Stimulated activated CD8-positive, alpha-beta memory T cell treated with anti-CD3 and anti-CD28 coated beads, Interleukin-7, amount 100 ng/mL, for 1 hour (primary cell): ENCODE results near the gene MBP.

Experiments
- DNase-seq, 2 donors: peaks; one replicate each; pipeline ENCODE4 v3.0.0-alpha.2; 2020; ENCODE audit warnings: low read depth in 2 of 2

The MBP gene

DNA sequence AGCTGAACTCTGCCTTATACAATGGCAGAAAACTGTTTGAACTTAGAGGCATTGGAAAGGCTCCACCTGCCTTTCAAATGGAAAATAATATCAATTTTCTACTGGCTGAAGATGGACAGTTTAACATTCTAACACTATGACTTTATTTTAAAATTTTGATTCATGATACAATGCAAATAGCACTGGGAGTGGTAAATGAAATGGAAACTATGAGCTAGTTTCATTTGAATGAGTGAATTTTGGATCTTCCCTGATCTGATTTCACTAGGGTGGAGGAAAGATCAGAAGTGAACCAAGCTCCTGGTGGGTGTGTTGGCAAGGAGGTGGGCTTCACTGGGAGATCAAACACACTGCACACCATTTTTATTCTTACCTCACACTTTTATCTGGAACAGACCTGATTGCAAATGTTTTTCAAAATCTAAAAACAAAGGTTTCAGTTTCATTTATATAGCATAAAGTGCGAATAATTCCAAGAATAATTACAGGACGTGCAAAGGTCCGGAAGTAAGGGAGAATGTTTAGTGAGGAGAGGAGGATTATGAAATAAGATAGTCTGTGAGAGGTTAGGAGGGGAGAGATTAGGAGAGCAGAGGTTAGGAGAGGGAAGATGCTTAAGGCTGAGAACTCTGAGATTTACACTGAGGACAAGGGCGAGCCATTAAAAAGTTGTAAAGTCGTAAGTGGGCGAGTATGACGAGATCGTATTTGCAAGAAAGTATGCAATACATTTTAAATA lies 18.6 kb upstream of the MBP start:
- no peak for DNase-seq

DNA sequence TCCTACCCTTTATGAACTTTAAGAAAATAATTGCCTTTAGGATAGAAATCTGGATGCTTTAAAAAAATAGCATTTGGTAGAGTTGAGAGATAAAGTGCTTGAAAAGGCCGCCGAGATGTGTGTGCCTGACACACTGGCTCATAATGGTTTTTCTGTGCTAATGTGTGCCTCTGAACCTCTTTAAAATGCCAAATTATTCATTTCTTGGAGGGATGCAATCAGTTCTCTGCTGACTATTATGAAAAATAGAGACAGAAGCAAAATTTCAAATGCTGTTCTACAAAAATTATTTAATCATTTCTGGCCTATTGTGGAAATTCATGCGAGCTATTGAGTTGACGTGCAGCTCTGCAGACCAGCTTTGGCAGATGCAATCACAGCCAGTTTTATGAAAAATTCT lies 18.0 kb upstream of the MBP start:
- no peak for DNase-seq

DNA sequence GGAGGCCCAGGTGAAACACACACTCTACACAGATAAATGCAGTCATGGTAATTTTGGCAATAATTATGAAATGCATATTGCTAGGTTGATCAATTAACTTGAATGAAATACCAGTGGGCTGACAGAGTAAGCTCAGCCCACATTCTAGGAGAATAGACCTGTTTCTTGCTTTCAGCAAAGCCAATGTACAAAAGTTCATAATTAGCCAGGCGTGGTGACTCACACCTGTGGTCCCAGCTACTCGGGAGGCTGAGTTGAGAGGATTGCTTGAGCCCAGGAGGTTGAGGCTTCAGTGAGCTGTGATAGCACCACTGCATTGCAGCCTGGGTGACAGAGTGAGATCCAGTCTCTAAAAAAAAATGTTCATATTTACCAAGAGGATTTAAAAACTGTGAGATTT lies 15.7 kb upstream of the MBP start:
- DNase-seq: no peak

DNA sequence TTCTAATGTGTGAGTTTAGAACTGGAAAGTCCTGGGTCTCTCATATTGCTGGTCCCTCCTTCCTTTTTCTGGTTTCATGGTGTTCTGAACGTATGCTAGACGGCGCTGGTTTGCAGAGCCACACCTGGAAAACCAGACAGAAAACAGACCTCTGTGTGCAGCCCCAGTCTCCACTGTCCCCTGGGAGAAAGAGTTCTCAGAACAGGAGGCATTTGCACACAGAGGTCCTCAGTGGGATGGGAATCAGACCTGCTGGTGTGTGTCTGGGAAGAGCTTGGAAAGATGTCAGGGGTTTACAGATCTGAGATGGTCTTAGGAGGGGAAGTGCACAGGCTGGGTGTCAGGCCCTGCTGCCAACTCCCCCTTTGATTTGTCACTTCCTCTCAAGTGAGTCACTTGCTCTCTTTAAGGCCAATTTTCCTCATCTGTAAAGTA lies 14.9 kb upstream of the MBP start:
- DNase-seq: no peak

DNA sequence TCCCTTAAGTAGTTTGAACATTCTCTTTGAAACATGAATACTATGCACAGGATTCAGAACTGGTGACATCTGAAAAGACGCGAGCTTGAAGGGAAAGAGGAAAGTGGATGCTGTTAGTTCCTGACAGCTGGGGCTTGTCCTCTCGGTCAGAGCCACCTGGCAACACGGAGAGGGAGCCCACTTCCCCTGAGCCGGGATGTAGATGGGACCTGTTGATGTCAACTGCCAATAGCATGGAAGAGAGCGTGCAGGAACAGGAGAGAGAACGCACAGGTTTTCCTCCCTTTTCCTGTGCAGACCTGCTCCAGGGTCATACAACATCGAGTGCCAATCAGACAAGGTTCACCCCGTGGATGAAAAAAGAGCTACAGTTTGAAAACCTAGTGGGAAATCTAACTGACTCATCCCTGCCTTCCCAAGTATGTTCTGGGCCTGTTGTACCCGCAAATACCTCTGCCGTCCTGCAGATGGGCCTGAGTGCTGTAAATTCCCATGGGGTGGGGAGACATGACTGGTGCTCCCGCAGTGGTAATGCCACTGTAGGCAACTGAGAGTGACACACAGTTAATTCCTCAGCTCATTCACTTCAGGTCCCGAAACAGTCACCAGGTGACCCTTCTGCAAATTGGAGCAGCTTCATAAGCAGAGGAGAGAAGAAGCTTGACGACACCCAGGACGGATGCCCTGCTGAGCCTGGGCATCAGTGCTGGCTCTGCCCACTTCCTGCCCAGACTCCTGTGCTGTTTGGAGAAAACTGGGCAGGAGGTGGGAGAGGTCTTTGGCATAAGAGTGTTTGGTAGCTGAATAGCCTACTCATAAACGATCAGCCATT lies 13.9 kb upstream of the MBP start:
- DNase-seq: no peak

DNA sequence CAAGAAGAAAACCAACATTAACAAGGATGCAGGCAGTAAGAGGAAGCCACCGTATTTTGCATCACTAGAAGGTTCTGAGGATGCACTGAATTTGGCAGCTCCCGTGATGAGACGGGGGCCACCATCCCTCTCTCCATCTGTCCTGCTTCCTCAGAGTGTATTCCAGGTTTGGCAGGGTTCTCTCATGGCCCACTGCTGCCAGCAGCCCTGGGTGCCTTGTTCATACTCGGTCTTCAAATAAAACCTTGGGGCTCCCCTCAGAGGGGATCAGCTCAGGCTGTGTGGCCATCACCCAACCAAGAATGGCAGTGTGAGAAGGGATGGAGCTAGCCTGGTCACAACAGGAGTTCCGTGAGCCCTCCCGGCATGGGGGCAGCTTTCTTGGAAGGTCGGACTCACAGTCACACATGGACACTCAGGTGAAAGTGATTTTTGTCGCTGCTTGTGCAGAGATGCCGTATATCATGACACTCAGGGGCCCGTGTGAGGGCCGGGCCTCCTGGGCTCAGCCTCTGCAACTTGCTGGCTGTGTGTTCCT lies 12.8 kb upstream of the MBP start:
- DNase-seq: no peak

DNA sequence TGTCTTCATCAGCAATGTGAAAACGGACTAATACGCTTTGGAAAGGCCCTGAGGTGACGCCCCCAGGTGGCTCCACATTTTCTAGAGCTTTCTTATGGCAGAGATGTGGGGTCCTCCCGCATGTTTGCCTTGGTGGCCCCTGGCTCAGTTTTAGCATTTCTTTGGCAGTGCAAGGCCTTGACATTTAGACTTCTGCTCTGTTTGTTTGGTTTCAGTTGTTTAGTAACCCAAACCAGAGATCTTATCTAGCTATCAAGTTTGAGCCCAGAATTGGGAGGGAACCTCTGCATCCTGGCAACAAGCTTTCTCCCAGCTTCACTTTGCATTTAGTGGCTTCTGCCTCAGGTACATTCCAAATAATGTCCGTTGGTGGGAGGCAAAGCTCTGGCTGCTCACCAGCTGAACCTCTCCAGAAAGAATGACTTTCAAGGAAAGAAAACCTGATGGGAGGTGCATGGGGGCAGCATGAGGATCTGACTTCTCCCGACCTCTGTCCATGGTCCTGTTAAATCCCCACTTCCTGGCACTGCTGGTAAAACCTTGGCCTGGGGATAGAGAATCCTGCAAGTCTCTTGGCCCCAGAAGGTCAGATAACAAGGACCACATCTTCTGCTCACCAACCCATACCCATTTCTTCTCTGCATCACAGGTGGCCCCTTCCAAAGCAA lies 12.0 kb upstream of the MBP start:
- no peak for DNase-seq

DNA sequence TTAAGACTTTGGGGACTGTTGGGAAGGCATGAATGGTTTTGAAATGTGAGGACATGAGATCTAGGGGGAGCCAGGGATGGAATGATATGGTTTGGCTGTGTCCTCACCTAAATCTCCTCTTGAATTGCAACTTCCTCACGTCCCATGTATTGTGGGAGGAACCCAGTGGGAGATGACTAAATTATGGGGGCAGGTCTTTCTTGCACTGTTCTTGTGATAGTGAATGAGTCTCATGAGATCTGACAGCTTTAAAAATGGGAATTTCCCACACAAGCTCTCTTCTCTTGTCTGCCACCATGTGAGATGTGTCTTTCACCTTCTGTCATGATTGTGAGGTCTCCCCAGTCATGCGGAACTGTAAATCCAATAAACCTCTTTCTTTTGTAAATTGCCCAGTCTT lies 11.5 kb upstream of the MBP start:
- no peak for DNase-seq

DNA sequence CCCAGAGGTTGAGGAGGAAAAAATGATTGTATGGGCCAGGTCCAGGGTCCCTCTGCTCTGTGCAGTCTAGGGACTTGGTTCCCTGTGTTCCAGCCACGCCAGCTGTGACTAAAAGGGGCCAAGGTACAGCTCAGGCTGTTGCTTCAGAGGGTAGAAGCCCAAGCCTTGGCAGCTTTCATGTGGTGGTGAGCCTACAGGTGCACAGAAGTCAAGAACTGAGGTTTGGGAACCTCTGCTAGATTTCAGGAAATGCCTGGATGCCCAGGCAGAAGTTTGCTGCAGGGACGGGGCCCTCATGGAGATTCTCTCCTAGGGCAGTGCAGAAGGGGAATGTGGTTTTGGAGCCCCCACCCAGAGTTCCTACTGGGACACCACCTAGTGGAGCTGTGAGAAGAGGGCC lies 10.6 kb upstream of the MBP start:
- DNase-seq: no peak

DNA sequence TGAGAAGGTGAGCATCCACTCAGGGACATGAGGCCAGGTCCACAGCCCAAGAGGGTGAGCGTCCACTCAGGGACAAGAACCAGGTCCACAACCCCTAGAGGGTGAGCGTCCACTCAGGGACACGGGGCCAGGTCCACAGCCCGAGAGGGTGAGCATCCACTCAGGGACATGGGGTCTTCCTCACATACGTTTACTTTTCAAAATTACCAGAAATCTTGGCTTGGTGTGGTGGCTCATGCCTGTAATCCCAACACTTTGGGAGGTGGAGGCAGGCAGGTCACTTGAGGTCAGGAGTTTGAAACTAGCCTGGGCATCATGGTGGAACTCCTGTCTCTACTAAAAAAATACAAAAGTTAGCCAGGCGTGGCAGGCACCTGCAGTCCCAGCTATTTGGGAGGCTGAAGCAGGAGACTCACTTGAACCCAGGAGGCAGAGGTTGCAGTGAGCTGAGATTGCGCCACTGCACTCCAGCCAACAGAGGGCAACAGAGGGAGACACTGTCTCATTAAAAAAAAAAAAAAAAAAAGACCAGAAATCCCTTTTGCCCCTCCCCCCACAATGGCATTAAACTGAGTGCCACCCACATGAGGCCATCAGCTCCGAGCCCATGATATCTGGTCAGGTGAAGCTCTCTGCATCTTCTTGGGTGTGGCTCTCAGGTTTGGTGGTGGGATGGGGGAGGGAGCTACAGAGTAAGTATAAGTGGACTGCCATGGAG lies 9.0 kb upstream of the MBP start:
- DNase-seq: no peak

DNA sequence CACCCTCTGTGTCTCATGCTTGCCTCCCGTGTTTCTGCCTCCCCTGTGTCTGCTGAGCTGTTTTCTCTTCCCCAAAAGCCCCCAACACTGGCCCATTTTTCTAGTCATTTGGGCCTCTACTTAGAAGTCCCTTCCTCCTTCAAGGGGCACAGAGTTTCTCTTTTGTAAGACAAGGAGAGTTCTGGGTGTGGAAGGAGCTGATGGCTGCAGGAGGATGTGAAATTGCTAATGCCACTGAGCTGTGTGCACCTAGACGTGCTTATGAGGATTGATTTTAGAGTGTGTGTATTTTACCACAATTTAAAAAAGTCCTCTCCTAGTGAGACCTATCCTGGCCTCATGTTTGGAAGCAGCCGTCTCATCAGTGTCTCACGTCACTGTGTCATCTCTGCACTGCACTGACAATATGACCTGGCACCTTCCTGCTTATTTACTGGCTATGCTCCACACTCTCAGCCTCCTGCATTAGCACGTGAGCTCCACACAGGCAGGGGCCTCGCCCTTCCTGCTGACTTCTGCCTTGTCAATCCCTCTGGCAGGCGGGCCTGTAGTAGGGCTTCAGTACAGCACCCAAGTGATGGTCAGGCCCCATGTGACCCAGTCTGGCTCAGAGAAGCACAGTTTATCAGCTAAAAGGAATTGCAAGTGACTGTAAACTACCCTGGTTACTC lies 8.0 kb upstream of the MBP start:
- DNase-seq: no peak

DNA sequence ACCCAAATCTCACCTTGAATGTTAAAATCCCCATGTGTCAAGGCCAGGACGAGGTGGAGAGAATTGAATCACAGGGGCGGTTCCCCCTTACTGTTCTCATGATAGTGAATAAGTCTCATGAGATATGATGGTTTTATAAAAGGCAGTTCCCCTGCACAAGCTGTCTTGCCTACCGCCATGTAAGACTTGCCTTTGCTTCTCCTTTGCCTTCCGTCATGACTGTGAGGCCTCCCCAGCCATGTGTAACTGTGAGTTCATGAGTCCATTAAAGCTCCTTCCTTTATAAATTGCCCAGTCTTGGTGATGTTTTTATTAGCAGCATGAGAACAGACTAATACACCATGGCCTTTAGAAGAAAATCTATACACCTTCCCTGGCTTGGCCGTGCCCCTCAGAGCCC lies 7.4 kb upstream of the MBP start:
- DNase-seq: no peak

DNA sequence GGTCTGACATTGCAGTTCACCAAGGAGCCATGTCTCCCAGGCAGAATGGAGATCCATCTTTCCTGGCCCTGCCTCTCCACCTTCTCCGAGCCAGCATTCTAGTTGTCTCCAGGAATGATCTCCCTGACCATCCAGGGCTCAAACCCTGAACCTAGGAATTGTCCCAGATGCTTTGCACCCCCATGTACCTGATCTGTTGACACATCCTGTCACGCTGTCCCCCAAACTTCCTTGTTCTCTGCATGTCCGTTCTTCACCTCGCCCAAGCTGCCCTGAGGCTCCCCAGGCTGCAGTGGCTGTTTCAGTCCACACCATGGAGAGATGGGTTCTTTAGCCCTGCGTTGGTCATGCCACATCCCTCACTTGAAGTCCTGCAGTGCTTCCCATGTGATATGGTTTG lies 7.0 kb upstream of the MBP start:
- DNase-seq: no peak

DNA sequence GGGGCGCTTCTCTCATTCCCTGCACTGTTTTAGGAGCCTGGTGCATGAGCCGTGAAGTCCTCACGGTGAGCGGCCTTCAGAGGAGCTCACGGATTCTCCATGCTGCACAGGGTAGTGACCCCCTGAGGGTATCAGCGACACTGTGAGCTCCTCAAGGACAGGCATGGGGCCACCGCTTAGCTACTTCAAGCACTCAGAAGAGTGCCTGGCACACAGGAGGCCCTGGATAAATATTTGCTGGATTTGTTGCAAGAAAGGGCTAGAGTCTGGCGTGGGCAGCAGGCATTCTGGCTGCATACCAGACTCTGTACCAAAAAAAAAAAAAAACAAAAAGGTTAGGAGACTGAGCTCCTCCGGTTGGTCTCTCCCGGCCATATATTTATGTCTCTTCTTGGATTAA lies 5.7 kb upstream of the MBP start:
- no peak for DNase-seq

DNA sequence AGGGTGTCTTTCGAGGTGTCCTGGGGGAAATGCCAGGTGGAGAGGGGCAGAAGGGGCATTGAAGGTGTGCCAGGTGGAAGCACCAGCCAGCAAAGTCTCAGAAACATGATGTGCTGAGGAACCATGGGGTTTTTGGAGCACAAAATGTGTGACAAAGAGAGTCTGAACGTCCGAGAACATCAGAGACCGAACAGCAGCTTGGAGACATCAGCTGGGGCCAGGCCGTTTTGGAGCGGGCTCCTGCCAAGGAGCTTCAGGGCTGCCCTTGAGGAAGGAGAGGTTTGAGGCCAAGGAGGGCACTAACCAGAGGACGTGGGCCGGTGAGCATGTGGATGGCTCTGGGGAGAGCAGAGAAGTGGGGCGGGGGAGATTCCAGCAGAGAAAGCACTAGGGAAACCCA lies 5.3 kb upstream of the MBP start:
- no peak for DNase-seq

DNA sequence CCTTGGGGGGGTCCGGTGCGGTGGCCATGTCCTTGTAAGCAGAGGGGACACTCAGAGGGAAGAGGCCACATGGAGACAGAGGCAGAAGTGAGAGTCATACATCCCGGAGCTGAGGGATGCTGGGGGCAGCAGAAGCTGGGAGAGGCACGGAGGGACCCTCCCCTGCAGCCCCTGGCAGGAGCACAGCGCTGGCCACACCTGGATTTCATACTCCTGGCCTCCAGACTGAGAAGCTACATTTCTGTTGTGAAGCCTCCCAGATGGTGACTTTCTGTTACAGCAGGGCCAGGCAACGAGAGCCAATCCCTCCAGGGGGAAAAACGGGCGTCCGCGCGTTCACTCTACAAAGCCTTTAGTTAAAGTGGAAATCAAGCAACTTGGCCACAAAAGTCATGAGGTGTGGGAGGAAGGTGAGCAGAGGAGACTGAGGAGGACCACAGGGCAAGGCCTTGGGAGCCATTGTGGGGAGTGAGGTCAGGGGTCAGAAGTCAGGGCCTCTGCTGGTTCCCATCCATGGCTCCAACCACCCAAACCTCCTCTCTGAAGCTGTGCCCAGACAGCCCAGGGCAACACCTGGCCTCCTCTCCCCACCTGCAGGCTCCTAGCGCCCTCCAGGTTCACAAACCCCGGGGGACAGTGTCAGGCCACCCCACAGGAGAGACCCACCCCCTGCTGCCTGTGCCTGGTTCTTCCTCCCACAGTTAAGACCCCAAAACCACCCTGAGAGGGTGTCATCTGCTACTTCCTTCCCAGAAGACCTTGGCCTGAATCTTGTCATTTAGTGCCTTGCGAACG lies 4.5 kb upstream of the MBP start:
- no peak for DNase-seq

DNA sequence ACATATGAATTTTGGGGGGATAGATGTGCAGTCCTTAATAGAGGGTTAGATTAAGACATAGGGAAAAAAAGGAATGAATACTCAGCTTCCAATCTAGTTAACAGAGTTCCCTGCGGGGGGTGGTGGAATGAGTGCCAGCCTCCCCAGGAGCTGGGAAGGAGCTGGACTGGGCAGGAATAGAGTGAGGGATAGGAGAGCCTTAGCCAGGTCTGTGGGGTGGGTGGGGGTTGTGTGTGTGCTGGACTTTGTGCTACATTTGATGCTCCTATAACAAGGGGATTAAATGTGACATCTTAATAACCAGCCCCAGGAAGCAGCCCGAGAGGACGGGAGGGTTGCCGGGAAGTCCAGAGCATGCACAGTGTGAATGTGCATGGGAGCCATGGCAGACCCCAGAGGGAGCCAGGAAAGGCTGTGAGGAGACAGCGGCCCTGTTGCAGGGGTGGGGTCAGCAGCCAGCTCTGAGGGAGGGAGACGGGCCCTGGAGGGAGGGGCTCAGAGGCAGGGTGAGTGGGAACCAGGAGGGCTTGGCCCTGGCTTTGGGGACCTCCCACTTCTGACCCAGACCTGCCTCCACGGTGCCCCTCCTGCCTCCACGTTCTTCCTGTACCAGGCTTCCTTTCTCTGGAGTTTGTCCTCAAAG lies 3.6 kb upstream of the MBP start:
- no peak for DNase-seq

DNA sequence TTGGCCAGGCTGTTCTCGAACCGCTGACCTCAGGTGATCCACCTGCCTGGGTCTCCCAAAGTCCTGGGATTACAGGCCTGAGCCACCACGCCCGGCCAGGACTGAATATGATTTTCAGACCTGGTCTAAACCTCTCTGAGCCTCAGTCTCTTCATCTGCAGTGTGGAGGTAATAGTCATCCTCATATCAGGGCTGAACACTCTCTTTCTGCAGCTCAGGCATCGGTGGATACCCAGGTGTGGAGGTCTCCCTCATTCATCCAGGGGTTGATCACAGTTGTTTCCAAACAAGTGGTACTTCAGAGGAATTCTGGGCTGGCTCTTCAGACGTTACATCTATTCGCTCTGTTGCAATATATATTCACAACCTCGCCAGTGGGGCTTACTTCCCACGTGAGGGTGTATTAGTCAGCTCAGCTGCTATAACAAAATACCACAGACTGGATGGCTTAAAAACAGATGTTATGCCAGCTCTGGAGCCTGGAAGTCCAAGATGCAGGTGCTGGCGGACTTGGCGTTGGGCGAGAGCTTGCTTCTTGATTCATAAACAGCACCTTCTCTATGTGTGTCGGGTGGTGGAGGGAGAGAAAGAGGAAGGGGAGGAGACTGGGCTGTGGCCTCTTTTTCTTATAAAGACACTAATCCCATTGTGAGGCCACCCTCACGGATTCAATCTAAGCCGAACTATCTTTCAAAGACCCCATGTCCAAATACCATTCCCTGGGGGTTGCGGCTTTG lies 2.9 kb upstream of the MBP start:
- no peak for DNase-seq

DNA sequence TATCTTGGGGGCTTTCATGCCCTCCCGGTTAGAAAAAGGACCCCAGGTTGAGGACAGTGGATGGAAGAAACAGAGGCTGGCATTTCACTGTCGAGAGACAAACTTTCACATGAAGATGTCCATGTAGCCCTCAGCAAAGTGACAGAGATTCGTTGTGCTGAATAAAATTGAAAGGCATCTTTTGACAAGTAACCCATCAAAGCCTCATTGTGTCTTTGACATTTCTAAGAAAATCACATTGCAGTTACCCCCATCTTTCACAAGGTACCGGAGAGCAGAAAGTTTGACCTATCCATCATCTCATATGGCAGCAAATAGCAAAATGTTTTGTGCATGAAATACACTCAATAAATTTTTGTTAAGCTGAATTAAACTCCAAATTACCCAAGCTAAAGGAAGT lies 2.0 kb upstream of the MBP start:
- DNase-seq: no peak
